Measurements from ENCODE around the gene REXO2. TPM values are rescaled to one million over a fixed set of nuclear protein-coding genes. Genes with fewer than 3 reads are reported as not detected.

The REXO2 gene
- total RNA-seq: 10 to 100 TPM; 73.4 to 77.7 TPM

- Mint-ChIP-seq H3K4me3 (peak within 1 kb of the TSS; percentile 97), H3K4me1 (peaks cover 34% of the 10 kb centered on the region), H3K36me3 (ENCODE audit: low read depth) (peaks cover 16% of the 10 kb centered on the region), H3K27ac (peak within 1 kb of the TSS; percentile 93), H3K9me3 (no peaks in the 10 kb centered on the region), H3K27me3 (no peaks in the 10 kb centered on the region)
- peak; percentile 96 for DNase-seq
- POLR2A ChIA-PET: interaction anchor here (0.5 kb wide), 1 partner anchor 10 kb away, joined by 4 read pairs; no protein-coding TSS in a partner anchor
- CTCF ChIA-PET: interaction anchor here (0.7 to 0.8 kb wide), 3 partner anchors 13 to 29 kb away, joined by 3 to 4 read pairs (median 3); no protein-coding TSS in a partner anchor
Observed at GRCh38 chr11:114439229-114440120, at the start of gene REXO2. TSS of gene REXO2 (plus strand) at chr11:114439467. CDS start at chr11:114439529, 62 bp downstream.

GRCh38 chr11:114392735-114393667 lies 46.3 kb upstream of the REXO2 start:
- peaks cover 7% of the 10 kb centered on the region for H3K36me3 Mint-ChIP-seq (ENCODE audit: low read depth)
- no peak overlapping the region for H3K4me3 Mint-ChIP-seq
- peaks cover 9% of the 10 kb centered on the region for H3K4me1 Mint-ChIP-seq
- ChIA-PET POLR2A (no interaction called here), CTCF (interaction anchor here (0.7 to 0.9 kb wide), 2 partner anchors 12 to 31 kb away, joined by 3 read pairs; no protein-coding TSS in a partner anchor)
- H3K9me3 Mint-ChIP-seq: no peaks in the 10 kb centered on the region
- no peak for DNase-seq
- no peak overlapping the region for H3K27ac Mint-ChIP-seq
- peaks cover 1% of the 10 kb centered on the region for H3K27me3 Mint-ChIP-seq

GRCh38 chr11:114395736-114396135 lies 43.5 kb upstream of the REXO2 start:
- peaks cover 25% of the 10 kb centered on the region for H3K4me1 Mint-ChIP-seq
- H3K27ac Mint-ChIP-seq: no peak overlapping the region
- H3K9me3 Mint-ChIP-seq: no peaks in the 10 kb centered on the region
- peaks cover 16% of the 10 kb centered on the region for H3K36me3 Mint-ChIP-seq (ENCODE audit: low read depth)
- H3K27me3 Mint-ChIP-seq: peaks cover 1% of the 10 kb centered on the region
- H3K4me3 Mint-ChIP-seq: no peak overlapping the region
- DNase-seq: no peak
- ChIA-PET CTCF (no interaction called here), POLR2A (no interaction called here)

- H3K4me1 Mint-ChIP-seq: peaks cover 26% of the 10 kb centered on the region
- H3K27ac Mint-ChIP-seq: no peak overlapping the region
- no peaks in the 10 kb centered on the region for H3K9me3 Mint-ChIP-seq
- peaks cover 17% of the 10 kb centered on the region for H3K36me3 Mint-ChIP-seq (ENCODE audit: low read depth)
- H3K27me3 Mint-ChIP-seq: peaks cover 1% of the 10 kb centered on the region
- DNase-seq: no peak
- POLR2A ChIA-PET: no interaction called here
- H3K4me3 Mint-ChIP-seq: no peak overlapping the region
- CTCF ChIA-PET: no interaction called here
Observed at GRCh38 chr11:114396916-114397315, 42.4 kb upstream of the REXO2 start.

- POLR2A ChIA-PET: no interaction called here
- H3K36me3 Mint-ChIP-seq (ENCODE audit: low read depth): peaks cover 20% of the 10 kb centered on the region
- CTCF ChIA-PET: interaction anchor here (1.0 to 1.9 kb wide), 3 partner anchors 10 to 80 kb away, joined by 3 to 5 read pairs (median 4); no protein-coding TSS in a partner anchor
Observed at GRCh38 chr11:114397349-114397982, 41.8 kb upstream of the REXO2 start.

GRCh38 chr11:114398303-114398920 lies 40.9 kb upstream of the REXO2 start:
- Mint-ChIP-seq H3K27me3 (peaks cover 1% of the 10 kb centered on the region), H3K9me3 (no peaks in the 10 kb centered on the region), H3K27ac (no peak overlapping the region), H3K4me3 (peak overlapping the region; percentile 94), H3K36me3 (ENCODE audit: low read depth) (peaks cover 25% of the 10 kb centered on the region), H3K4me1 (peaks cover 36% of the 10 kb centered on the region)
- DNase-seq: no peak
- ChIA-PET POLR2A (no interaction called here), CTCF (interaction anchor here (1.0 to 1.9 kb wide), 3 partner anchors 11 to 81 kb away, joined by 3 to 5 read pairs (median 4); no protein-coding TSS in a partner anchor)

More at GRCh38 chr11:114397349-114397982, 41.8 kb upstream of the REXO2 start:
- no peak for DNase-seq
- Mint-ChIP-seq H3K9me3 (no peaks in the 10 kb centered on the region), H3K4me3 (no peak overlapping the region), H3K27ac (no peak overlapping the region), H3K4me1 (peaks cover 30% of the 10 kb centered on the region), H3K27me3 (peaks cover 1% of the 10 kb centered on the region)

- H3K4me3 Mint-ChIP-seq: peak overlapping the region; percentile 94
- H3K27ac Mint-ChIP-seq: peak overlapping the region; percentile 99
- H3K36me3 Mint-ChIP-seq (ENCODE audit: low read depth): peaks cover 31% of the 10 kb centered on the region
- DNase-seq: no peak
- ChIA-PET POLR2A (no interaction called here), CTCF (interaction anchor here (1.9 kb wide), 1 partner anchor 11 kb away, joined by 5 read pairs; no protein-coding TSS in a partner anchor)
- H3K27me3 Mint-ChIP-seq: peaks cover 1% of the 10 kb centered on the region
- peaks cover 43% of the 10 kb centered on the region for H3K4me1 Mint-ChIP-seq
- H3K9me3 Mint-ChIP-seq: no peaks in the 10 kb centered on the region
Observed at GRCh38 chr11:114399490-114400215, 39.6 kb upstream of the REXO2 start.

GRCh38 chr11:114400216-114400914 lies 38.9 kb upstream of the REXO2 start, which contains the start of the genes C11orf71 and RBM7:
TSS of gene C11orf71 (minus strand) at chr11:114400511. CDS start at chr11:114400331, 180 bp downstream.
TSS of gene RBM7 (plus strand) at chr11:114400666. CDS start at chr11:114400672, 6 bp downstream.
- CTCF ChIA-PET: interaction anchor here (0.6 kb wide), 2 partner anchors 9 to 13 kb away, joined by 3 to 5 read pairs; no protein-coding TSS in a partner anchor
- POLR2A ChIA-PET: no interaction called here
- H3K27me3 Mint-ChIP-seq: peaks cover 1% of the 10 kb centered on the region
- peak within 1 kb of the TSS; percentile 94 for H3K4me3 Mint-ChIP-seq
- H3K36me3 Mint-ChIP-seq (ENCODE audit: low read depth): peaks cover 37% of the 10 kb centered on the region
- H3K27ac Mint-ChIP-seq: peak within 1 kb of the TSS; percentile 99
- peak; percentile 98 for DNase-seq
- no peaks in the 10 kb centered on the region for H3K9me3 Mint-ChIP-seq
- H3K4me1 Mint-ChIP-seq: peaks cover 49% of the 10 kb centered on the region

GRCh38 chr11:114400915-114401223 lies 38.4 kb upstream of the REXO2 start:
- POLR2A ChIA-PET: no interaction called here

GRCh38 chr11:114401311-114401710 lies 38.0 kb upstream of the REXO2 start:
- H3K36me3 Mint-ChIP-seq (ENCODE audit: low read depth): peaks cover 47% of the 10 kb centered on the region
- no peak for DNase-seq
- ChIA-PET POLR2A (no interaction called here), CTCF (no interaction called here)
- peak overlapping the region; percentile 94 for H3K4me3 Mint-ChIP-seq
- peaks cover under 1% of the 10 kb centered on the region for H3K27me3 Mint-ChIP-seq
- H3K9me3 Mint-ChIP-seq: no peaks in the 10 kb centered on the region
- H3K4me1 Mint-ChIP-seq: peaks cover 54% of the 10 kb centered on the region
- peak overlapping the region; percentile 99 for H3K27ac Mint-ChIP-seq

More at GRCh38 chr11:114400915-114401223, 38.4 kb upstream of the REXO2 start:
- Mint-ChIP-seq H3K36me3 (ENCODE audit: low read depth) (peaks cover 42% of the 10 kb centered on the region), H3K9me3 (no peaks in the 10 kb centered on the region), H3K27ac (peak overlapping the region; percentile 99), H3K4me1 (peaks cover 54% of the 10 kb centered on the region), H3K4me3 (peak overlapping the region; percentile 94), H3K27me3 (peaks cover 1% of the 10 kb centered on the region)
- no peak for DNase-seq
- CTCF ChIA-PET: interaction anchor here (0.6 kb wide), 2 partner anchors 8 to 14 kb away, joined by 3 to 5 read pairs; no protein-coding TSS in a partner anchor

GRCh38 chr11:114412946-114413345 lies 26.3 kb upstream of the REXO2 start:
- ChIA-PET POLR2A (no interaction called here), CTCF (no interaction called here)
- Mint-ChIP-seq H3K9me3 (no peaks in the 10 kb centered on the region), H3K4me1 (peaks cover 5% of the 10 kb centered on the region), H3K4me3 (no peak overlapping the region), H3K36me3 (ENCODE audit: low read depth) (peaks cover 19% of the 10 kb centered on the region), H3K27me3 (no peaks in the 10 kb centered on the region), H3K27ac (no peak overlapping the region)
- no peak for DNase-seq

Data from activated CD4-positive, alpha-beta T cell treated with anti-CD3 and anti-CD28 coated beads, Interleukin-2, amount 10 ng/mL, durations not matched to agents 7 days and 5 days (primary cell).